ENCODE results near the gene SLC30A2.
A peak's percentile ranks its signal among the peaks of the same experiment; 100 is the strongest.

The SLC30A2 gene

DNA sequence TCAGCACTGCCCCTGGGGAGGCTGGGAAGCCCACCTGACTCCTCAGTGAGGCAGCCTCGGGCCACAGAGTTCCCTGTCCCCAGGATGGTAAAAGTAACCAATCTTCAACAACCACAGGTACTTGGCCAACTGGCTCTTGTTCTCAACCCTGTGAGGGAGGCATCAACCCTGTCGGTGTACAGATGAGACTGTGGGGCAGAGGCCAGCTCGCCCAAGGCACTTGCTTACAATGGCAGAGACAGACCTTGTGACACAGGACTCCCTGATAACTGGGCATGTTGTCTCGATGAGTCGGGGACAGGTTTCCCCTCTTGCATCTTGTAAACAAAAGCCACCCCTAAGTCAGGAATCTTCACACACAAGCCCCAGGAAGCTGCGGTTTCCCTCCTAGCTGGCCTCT, 8.0 kb downstream of the SLC30A2 start:
- no peak for DNase-seq

DNA sequence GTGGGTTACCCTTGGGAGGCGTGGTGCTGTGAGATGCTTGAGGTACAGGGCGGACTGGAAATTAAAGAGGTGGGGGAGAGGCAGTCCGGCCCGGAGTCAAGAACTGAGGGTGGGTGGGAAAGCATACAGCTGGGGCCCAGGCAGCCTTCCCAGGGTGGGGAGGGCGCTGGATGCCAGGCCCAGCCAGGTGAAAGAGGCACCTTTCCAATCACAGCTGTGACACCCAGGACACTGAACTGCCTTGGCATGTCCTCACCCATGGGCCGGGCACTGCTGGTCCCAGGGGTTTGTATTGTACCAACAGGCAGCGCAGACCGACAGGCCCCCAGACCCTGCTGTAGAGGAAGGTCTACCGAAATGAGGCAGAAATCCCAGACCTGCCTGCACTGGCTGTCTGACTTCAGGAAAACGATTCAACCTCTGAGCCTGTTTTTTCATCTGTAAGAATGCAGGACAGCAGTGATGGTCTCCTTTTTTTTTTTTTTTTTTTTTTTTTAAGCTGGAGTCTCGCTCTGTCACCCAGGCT, 9.1 kb downstream of the SLC30A2 start:
- no peak for DNase-seq

DNA sequence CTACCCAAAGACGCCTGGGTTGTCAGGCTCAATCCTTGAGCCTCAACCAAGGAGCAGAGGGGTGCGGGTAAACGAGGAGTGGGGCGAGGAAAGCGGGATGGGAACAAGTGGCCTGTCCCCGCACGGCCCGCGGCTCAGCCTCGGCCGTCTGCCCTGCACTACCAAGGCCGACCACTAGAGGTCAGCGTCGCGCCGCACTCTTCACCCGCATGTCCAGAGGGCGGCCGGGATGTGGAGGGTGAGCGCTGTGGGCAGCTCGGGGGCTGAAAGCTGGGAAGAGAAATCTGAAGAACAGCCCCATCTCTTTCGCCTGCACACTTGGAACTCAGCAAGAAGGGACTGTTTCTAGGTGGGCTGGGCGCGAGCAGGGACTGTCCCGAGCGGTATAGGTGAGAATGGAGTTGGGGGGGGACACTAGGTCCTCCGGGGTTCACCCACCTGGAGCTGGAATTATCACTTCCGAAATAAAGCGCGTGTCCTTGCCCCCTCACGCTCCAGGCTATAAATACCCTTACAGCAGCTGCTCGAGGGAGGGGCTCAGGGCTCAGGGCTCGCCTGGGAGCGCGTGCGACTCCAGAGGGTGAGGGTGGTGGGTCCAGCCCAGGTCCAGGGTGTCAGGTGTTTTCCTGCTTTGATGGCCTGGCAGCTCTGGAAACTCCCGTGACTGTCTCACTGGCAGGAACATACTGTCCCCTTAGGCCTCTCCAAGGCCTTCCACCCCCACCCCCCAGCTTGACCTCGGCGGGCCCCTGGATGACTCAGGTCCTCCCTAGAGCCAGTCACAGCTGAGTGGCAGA, 9.8 kb downstream of the SLC30A2 start:
- peak; percentile 82 to 86 for DNase-seq

DNA sequence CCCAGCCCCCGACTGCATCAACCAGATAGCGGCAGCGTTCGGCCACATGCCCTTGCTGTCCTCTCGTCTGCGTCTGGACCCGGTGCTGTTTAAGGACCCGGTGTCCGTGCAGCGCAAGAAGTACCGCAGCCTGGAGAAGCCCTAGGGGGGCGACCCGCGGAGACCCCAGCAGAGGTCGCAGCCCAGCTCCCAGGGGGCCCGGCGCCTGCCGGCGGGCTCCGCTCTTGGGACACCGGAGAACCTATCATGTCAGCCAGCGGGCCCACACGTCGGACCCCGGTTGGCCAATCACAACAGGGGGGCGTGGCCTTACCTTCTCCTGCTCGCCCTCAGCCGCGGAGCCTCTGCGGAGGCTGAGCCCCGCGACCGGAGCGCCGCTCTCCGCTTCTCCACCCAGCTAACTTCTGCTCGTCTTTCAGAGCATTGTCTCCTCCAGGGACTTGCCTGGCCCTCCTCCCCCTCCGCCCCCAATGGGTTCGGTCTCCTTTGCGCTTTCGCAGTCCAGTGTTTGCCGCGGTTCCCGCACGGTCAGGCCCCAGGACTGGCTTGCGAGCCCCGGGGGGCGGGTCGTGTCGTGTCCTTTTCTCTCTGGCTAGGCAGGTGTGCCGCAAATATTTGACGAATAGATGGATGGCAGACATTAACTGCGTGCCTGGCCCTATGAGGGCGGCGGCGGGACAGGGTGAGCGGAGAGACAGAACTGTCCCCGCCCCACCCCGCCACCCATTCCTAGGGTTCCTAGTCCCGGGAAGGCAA, 10.5 kb downstream of the SLC30A2 start:
- peak; percentile 93 to 96 for DNase-seq

DNA sequence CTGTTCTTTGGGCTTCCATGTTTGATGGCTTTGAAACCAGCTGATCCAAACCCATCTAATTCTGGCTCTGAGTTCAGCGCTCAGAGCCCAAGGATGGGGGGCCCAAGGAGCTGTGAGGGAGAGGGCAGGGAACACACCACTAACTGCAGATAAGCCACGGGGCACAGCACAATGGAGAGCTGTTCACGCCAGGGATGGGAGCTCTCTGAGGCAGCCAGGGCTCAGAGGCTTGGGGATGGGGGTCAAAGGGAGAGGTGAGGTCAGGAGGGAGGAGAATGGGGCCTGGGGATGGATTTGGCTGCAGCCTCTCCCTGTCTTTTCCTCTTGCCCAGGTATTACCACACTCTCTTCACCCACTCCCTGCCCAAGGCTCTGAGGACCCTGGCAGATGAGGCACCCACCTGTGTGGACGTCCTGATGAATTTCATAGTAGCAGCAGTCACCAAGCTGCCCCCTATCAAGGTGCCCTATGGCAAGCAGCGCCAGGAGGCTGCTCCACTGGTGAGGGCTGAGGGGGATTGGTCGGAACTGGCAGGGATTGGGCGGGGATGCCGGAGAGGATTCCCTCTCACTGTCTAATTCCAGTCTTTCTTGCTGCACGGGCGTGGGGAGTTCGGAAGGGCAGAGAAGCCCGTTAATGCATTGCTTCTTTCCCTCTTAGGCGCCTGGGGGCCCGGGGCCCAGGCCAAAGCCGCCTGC, 11.3 kb downstream of the SLC30A2 start:
- peak in 1 of 2 experiments; percentile 11 for DNase-seq

DNA sequence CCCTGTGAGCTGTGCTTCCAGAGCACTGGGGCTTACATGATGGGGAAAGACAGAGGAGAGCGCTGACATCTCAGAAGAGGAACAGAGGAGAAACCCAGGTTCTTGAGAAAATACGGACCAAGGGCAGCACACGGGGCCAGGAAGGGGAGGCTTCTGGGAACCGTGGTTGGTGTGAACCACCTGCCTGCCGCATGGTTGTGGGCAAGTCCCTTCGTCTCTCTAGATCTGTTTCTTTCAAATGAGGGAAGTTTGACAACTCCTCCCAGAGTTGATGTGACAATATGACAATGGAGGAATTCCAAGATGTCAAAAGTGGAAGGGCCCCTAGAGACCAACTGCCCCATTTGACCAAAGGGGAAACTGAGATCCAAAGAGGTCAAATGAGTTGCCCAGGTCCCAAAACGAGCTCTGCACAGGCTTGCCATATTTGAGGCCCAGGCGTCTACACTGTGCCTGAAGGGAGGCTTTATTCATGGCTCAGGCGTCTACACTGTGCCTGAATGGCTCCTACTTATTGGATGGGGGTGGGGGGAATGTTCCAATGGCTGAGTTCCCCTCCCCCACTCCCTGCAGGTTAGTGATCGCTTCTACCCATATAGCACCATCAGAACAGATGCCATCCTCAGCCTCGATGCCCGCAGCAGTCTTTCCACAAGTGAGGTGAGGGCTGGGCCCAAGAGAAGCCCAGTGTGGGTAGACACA, 13.1 kb downstream of the SLC30A2 start:
- no peak for DNase-seq

DNA sequence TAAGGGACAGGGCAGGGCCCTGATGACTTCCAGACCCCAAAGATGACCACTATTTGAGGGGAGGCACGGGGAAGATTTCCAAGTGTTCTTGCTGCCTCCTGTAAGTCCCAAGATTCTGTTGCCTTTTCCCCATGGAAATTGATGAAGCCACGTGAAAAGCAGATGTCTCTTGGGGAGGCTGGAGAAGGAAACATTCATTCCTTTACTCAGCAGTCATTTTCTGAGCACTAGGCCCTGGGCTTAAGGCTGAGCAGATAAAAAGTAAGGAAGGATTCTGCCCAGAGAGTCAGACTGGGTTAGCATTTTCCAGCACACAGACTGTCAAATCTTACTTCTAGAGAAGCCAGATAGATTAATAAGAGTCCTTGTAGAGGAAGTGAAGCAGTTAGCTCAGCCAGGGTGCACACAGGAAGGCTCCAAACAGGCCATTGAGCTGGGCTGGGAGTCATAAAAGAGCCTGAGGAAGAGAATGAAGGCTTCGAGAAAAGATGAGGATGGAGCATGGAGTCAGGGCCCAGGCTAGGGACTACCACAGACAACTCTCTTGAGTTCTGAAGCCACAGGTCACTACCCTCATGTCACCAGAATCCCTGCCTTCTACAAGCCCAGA, 14.2 kb downstream of the SLC30A2 start:
- DNase-seq, result no peak

DNA sequence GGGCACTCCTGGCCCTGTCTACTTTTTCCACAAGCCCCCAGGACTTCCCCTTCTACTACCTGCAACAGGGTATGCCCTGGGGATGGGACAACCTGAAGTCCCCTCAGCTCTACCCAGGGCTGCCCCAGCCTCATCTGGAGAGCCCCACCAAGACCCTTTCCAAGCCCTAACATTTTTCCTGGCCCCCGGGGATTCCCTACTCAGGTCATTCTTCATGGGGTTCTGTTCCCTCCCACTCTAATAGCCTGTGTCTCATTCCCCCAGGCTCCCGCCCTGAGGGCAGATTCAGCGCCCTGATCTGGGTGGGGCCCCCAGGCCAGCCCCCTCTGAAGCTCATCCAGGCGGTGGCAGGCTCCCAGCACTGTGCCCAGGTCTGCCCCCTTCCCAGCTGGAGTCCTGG, 14.7 kb downstream of the SLC30A2 start:
- no peak for DNase-seq

DNA sequence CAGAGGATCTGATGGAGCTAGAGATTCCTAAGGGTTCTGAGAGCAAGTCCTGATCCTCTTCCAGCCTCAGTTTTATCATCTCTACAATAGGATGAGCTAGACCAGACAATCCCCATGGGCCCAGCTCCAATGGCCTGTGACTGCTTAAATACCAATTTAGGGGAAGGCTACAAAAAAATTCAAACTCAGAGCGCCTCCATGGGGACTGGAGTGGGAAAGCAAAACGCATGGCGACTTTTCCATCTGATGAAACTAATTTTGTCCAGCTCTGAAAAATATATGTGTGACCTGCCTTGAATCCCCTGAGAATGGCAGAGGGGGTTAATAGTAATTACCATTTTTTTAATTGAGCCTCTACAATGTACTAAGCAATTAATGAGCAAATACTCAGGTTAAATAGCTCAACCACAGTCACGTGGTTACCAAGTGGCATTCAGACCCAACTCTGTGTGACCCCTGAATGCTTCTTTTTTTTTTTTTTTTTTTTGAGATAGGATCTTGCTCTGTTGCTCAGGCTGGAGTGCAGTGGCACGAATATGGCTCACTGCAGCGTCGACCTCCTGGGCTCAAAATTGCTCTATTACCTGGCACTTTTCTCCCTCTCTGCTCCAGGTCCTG, 15.9 kb downstream of the SLC30A2 start:
- DNase-seq, result no peak

DNA sequence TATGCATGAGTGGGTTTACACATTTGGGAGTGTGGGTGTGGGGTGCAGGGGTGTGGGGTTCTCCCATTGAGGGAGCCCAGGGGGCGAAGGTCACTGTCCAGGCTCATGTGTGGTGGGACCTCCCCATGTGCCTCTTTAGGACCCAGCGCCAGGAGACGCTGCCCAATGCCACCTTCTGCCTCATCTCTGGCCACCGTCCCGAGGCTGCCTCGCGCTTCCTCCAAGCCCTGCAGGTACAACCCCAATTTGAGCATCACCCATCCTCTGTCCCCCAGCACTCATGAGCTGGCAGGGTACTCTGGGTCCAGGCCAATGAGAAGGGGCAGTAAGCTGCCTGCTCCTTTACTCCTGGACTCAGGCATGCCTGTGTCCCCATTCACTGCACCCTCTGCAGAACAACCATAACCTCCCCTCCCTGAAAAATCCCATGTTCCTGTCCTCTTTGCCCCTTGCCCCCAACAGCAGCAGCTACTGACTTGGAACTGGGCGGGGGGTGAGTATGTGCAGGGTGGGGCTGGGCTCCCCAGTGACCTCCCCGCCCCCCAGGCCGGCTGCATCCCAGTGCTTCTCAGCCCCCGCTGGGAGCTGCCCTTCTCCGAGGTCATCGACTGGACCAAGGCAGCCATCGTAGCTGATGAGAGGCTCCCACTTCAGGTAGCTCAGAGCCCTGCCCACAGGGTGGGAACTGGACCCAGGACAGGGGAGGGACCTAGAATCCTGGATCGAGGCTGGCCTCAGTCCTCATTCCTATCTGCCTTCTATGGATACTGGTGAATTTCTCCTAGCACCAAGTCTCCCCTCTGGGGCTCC, 16.7 kb downstream of the SLC30A2 start:
- DNase-seq, result no peak

DNA sequence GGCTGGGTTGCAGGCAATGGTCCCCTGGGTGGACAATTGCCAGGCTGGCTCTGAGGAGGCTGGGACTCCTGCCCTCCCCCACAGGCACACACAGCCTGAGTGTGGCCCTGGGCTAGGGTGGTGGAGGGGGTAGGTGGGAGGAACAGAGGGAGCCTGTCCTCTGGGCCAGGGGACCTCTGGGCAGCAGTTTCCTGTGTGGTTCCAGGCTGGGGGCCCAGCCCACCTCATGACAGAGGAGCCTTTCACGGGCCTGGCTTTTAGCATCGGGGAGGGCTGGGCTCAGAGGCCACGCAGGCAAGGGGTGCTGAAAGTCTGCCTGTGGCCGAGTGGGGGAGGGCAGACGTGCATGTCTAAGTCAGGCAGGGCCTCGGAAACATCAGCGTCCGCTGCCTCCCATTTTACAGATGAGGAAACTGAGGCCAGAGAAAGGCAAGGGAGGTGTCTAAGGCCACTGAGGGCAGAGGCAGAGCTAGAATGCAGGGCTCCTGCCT, 17.4 kb downstream of the SLC30A2 start:
- no peak for DNase-seq

DNA sequence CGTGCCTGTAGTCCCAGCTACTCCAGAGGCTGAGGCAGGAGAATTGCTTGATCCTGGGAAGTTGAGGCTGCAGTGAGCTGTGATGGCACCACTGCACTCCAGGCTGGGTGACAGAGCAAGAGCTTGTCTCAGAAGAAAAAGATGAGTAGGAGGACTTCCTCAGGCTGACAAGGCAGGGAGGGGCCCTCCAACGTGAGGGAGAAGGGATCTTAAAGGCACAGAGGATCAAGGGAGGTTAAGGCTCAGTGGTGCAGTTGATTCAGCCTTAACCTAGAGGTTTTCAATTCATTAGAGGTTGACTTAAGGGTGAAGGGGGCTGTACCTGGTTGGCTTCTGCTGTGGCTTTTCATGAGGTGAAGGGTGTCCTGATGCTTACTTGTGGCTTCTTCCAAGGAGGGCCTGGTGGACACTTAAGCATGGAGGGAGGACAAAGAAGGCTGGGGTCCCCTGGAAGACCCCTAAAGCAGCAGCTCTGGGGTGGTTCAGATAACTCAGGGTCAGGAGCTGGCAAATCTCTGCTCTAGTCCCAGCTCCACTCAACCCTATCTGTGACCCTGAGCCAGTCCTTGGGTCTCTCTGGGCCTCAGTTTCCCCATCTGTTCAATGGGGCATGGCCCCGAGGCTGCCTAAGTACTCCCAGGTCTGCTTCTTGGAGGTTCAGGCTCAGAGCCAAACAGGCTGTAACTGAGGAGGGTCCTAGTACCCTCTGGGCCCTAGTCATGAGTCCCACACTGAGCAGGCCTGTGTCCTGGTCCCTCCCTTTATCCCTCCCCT, 18.0 kb downstream of the SLC30A2 start:
- no peak for DNase-seq

DNA sequence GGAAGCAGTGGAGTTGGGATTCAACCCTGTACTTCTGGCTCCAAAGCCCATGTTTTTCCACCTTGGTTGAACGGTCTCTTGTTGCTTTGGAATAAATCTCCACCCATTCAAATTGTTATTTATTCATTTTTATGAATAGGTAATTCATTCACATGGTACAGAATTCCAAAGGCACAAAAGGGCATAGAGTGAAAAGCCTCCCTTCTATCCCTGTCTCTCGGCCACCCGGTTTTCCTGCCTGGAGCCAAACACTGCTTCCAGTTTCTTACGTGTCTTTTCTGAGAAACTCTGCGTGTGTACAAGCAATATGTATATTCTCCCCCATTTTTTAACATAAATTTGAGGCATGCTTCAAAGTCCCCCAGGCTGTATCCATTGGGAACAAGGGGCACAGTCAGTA, 20.4 kb downstream of the SLC30A2 start:
- no peak for DNase-seq

DNA sequence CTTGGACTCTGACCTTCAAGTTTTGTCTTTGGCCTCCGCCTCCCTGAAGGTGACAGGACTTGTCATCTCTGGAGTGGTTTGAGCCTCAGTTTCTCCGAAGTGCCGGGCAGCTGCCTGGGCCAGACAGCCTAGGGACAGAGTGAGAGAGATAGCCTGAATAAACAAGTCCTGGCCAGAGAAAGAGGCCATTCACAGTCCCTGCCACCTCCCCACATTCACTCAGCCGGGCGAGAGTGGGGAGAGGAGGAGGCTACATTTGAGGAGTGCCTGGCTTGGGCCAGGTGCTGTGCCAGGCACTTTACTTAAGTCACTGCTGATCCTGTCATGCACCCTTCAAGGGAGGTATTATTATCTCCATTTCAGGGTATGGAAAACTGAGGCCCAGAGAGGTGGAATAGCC, 20.9 kb downstream of the SLC30A2 start:
- DNase-seq, result no peak

DNA sequence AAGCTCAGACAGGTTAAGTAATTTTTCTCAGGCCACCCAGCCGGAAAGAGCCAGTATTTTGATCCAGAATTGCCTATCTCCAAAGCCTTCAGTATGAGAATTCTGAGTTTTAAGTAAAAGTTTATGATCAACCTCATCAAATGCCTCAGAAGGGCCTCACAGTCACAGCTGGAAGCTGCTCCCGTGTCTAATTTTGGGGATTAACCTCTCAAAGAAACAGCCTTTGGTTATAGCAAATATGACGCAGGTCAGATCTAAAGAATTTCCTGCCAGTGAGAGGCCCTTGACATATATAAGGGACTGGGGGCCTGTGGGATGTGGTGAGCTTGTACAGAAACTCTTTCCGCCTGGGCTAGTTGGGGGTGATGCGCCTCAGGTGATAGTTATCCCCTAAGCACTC, 22.1 kb downstream of the SLC30A2 start:
- DNase-seq, result no peak

DNA sequence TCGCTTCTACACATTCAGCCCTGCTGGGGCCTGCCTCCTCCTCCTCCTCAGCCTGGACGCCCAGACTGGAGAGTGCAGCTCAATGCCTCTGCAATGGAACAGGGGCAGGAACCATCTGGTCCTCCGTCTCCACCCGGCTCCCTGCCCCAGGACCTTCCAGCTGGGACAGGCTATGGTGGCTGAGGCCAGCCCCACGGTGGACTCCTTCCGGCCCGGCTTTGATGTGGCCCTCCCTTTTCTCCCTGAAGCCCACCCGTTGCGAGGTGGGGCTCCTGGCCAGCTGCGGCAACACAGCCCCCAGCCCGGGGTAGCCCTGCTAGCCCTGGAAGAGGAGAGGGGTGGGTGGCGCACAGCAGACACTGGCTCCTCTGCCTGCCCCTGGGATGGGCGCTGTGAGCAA, 22.9 kb downstream of the SLC30A2 start:
- no peak for DNase-seq

DNA sequence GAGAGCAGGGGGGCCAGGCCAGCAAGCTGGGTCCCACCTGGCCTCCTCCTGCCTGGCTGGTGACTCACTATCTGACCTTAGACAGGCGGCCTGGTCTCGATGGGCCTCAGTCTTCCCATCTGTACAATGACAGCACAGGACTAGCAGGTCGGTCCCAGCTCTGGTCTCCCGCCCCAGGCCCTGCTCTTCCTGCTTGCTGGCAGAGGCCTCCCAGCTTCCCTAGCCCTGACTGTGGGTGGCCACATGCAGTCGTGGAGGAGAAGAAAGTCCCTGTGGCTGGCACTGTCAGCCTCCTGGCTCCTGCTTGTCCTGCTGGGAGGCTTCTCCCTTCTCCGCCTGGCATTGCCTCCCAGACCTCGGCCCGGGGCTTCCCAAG, 23.5 kb downstream of the SLC30A2 start:
- DNase-seq, result no peak

DNA sequence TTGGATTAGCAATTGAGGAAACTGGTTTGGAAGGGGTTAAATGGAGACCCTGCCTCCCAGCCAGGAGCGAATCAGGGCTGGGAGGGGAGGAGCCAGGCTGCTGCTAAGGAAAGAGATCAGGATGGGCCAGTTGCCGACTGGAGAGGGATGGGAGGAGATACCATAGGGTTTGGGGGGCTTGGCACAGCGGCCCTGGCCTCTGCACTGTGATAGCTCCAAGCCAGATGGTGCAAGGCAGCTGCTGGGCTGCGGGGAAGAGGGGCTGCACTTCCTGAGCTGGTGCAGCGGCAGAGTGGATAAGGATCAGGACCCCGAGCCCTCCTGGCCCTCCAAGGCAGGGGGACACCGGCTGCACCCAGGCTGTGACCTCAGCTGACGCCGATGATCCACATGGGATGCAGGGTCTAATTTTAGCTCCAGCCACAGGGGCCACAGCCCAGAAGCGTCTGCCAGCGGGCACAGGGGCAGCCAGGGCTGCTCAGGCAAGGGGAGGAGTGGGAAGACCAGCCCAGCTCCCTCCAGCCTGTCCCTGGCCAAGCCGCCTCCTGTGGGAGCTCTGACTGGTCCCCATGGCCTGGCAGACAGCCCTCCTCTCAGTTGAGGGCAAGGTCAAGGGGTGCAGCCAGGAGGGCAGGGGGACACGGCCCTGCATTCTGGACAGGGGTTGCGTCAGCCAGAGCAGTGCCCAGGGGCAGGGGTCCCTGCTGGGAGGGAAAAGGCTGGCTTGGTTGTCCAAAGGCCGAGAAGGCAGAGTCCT, 24.1 kb downstream of the SLC30A2 start, which contains the start of gene EXTL1:
Gene EXTL1, plus strand, starts transcription at position 129 of the 757 bp plus-strand sequence. CDS start 872 bp downstream, outside the sequence.
- no peak for DNase-seq
